B cell (primary cell): ENCODE data around the gene PPP3R2. TPM values are rescaled to one million over a fixed set of nuclear protein-coding genes. Genes with fewer than 3 reads are reported as not detected.

Experiments used
- ATAC-seq: fragments of 200-7000 bp; cut with Tn5 transposase; one replicate; pipeline ENCODE4 v1.10.0; 2021; ENCODE audit warnings: low read depth, mild to moderate bottlenecking, moderate number of reproducible peaks, moderate library complexity
- CTCF ChIA-PET: fragments of 350-600 bp; sonication (Branson Sonifier 250); formaldehyde crosslinking; loops from one replicate; lab custom pipeline; 2021; ENCODE audit warnings: antibody characterized with exemption, inconsistent platforms; lab: Charles Lee
- POLR2A ChIA-PET: fragments of 350-600 bp; sonication (Branson Sonifier 250); formaldehyde crosslinking; loops from one replicate; lab custom pipeline; 2021; ENCODE audit warnings: antibody characterized with exemption; lab: Charles Lee
- DNase-seq: peaks from one replicate; pipeline ENCODE4 v3.0.0; 2013
- H2AFZ ChIP-seq: 2 replicates; pipeline ENCODE4 v1.6.1; 2012; ENCODE audit warnings: mild to moderate bottlenecking, low read depth, low read length; ENCODE audit not compliant: insufficient read depth, poor library complexity, severe bottlenecking
- H3K27ac ChIP-seq, 2 donors: 1 replicate in 1 of 2; 2 replicates in 1 of 2; pipeline ENCODE4 v1.5.1; 2012 to 2013; ENCODE audit warnings: low read length in 2 of 2, mild to moderate bottlenecking in 2 of 2, moderate library complexity in 1 of 2
- H3K27me3 ChIP-seq, 4 experiments: fragments of 200-600 bp in 1 of 4; sonication (generic) in 1 of 4; replicated peaks in 1 of 4; 1 replicate in 2 of 4; 2 replicates in 2 of 4; pipeline versions ENCODE4 v1.6.1 to v1.7.0; 2013 to 2016; ENCODE audit warnings: low read length in 3 of 4, mild to moderate bottlenecking in 2 of 4, mixed read lengths in 1 of 4, moderate library complexity in 1 of 4; ENCODE audit not compliant: insufficient read depth in 4 of 4, control insufficient read depth in 3 of 4; ENCODE audit errors: control extremely low read depth in 1 of 4
- H3K36me3 ChIP-seq, 2 experiments: replicated peaks in 1 of 2; 1 replicate in 1 of 2; 2 replicates in 1 of 2; pipeline versions ENCODE4 v1.6.1 to v1.7.1; 2013; ENCODE audit warnings: low read length in 1 of 2; ENCODE audit not compliant: insufficient read depth in 2 of 2, control insufficient read depth in 1 of 2; ENCODE audit errors: control extremely low read depth in 1 of 2, extremely low read depth in 1 of 2
- H3K4me1 ChIP-seq, 2 donors: fragments of 200-600 bp in 1 of 2; sonication (generic) in 1 of 2; 1 replicate in 1 of 2; 2 replicates in 1 of 2; pipeline versions ENCODE4 v1.5.1 to v1.6.1; 2013 to 2017; ENCODE audit warnings: low read length in 2 of 2; ENCODE audit not compliant: control insufficient read depth in 2 of 2, insufficient read depth in 2 of 2
- H3K4me2 ChIP-seq: replicated peaks from 2 replicates; pipeline ENCODE3; 2012; ENCODE audit warnings: mild to moderate bottlenecking, low read depth, low read length; ENCODE audit not compliant: poor library complexity, severe bottlenecking
- H3K4me3 ChIP-seq, 5 experiments: fragments of 200-600 bp in 1 of 5; sonication (generic) in 1 of 5; 1 replicate in 3 of 5; 2 replicates in 2 of 5; pipeline versions ENCODE4 v1.5.1 to v1.7.0; 2011 to 2016; ENCODE audit warnings: low read length in 4 of 5, mild to moderate bottlenecking in 4 of 5, low read depth in 2 of 5, control low read depth in 1 of 5, moderate library complexity in 1 of 5; ENCODE audit not compliant: insufficient read depth in 1 of 5; ENCODE audit errors: control extremely low read depth in 1 of 5, extremely low read depth in 1 of 5
- H3K79me2 ChIP-seq: fragments of 200-600 bp; sonication (generic); one replicate; pipeline ENCODE4 v1.6.0; 2016; ENCODE audit warnings: low read length; ENCODE audit not compliant: control insufficient read depth, insufficient read depth
- H3K9ac ChIP-seq: fragments of 200-600 bp; sonication (generic); 2 replicates; pipeline ENCODE4 v1.6.1; 2017; ENCODE audit warnings: mild to moderate bottlenecking, low read length, moderate library complexity
- H3K9me3 ChIP-seq, 3 donors: one replicate each; pipeline versions ENCODE4 v1.6.1 to v1.7.1; 2013; ENCODE audit warnings: low read length in 2 of 3; ENCODE audit not compliant: control insufficient read depth in 2 of 3, insufficient read depth in 1 of 3; ENCODE audit errors: control extremely low read depth in 1 of 3
- H4K20me1 ChIP-seq: 2 replicates; pipeline ENCODE4 v1.6.0; 2012; ENCODE audit warnings: mild to moderate bottlenecking, low read length; ENCODE audit not compliant: insufficient read depth, control insufficient read depth, poor library complexity, severe bottlenecking
- H3K27ac Mint-ChIP-seq: one replicate; pipeline ENCODE4 v1.8.0; 2021; ENCODE audit warnings: mixed read lengths
- H3K27me3 Mint-ChIP-seq: one replicate; pipeline ENCODE4 v1.8.0; 2021; ENCODE audit warnings: mixed read lengths
- H3K4me1 Mint-ChIP-seq: one replicate; pipeline ENCODE4 v1.8.0; 2021; ENCODE audit warnings: mixed read lengths
- H3K4me3 Mint-ChIP-seq: one replicate; pipeline ENCODE4 v1.8.0; 2021; ENCODE audit warnings: mixed read lengths
- H3K9me3 Mint-ChIP-seq: one replicate; pipeline ENCODE4 v1.8.0; 2022; ENCODE audit warnings: mixed read lengths; ENCODE audit not compliant: insufficient read depth
- CTCF ChIP-seq: fragments of 200-600 bp; IDR thresholded peaks from one replicate; pipeline ENCODE4 v1.8.0; 2022; ENCODE audit warnings: antibody characterized with exemption, mild to moderate bottlenecking
- EZH2 ChIP-seq: IDR thresholded peaks from 2 replicates; pipeline ENCODE4 v1.6.1; 2012; ENCODE audit warnings: borderline replicate concordance, low read depth, mild to moderate bottlenecking, moderate library complexity, low read length; ENCODE audit not compliant: insufficient read depth, poor library complexity, severe bottlenecking
- WGBS: methylation state at CpG from one replicate; pipeline ENCODE4 v1.1.5; 2013; ENCODE audit warnings: missing lambda C conversion rate; ENCODE audit not compliant: insufficient coverage; 5-methylcytosine and 5-hydroxymethylcytosine counted together
- intact Hi-C: fragments of 100-400 bp; cut with micrococcal nuclease; formaldehyde crosslinking; loops from one replicate; pipeline ENCODE4 v1.10.0; 2022
- polyA plus RNA-seq: library from polyadenylated mRNA; depleted of rRNA; stranded (reverse); fragments of >200 nt; gene quantifications from 2 replicates; pipeline ENCODE4 v1.2.3, GENCODE V29; 2012
- total RNA-seq, 2 donors: library from RNA; stranded (reverse); fragments of 120-200 nt in 1 of 2; gene quantifications; 1 replicate in 1 of 2; 2 replicates in 1 of 2; pipeline versions ENCODE4 v1.2.3 to v1.2.4, GENCODE V29; 2013 to 2022

PPP3R2 gene
- total and polyA plus RNA-seq, 2 donors (not counting 1 experiment from before 2014, with no cell fraction given): not detected

GRCh38 chr9:101629636-101630035 is 34.9 kb upstream of the PPP3R2 start:
- ATAC-seq (no peak), DNase-seq (no peak)
- Mint-ChIP-seq H3K4me1 (no peaks in the 10 kb centered on the region), H3K27me3 (peaks cover 4% of the 10 kb centered on the region), H3K4me3 (no peak overlapping the region), H3K9me3 (no peaks in the 10 kb centered on the region), H3K27ac (no peak overlapping the region)
- no peak overlapping the region for H3K27ac ChIP-seq
- no peak overlapping the region for H3K4me3 ChIP-seq
- intact Hi-C loops: no loop called here
- ChIA-PET POLR2A (no interaction called here), CTCF (no interaction called here)
- H3K9me3 ChIP-seq: no peaks in the 10 kb centered on the region
- WGBS: 89% methylated on average over 2 of the region's 5 CpGs
- no peaks in the 10 kb centered on the region for H3K4me1 ChIP-seq
- no peaks in the 10 kb centered on the region for H4K20me1 ChIP-seq
- H3K4me2 ChIP-seq: no peak overlapping the region
- H3K36me3 ChIP-seq: no peaks in the 10 kb centered on the region
- no peak overlapping the region for H3K9ac ChIP-seq
- no peaks in the 10 kb centered on the region for H3K79me2 ChIP-seq
- TF ChIP-seq CTCF (no peak), EZH2 (no peak)
- H3K27me3 ChIP-seq: no peaks in the 10 kb centered on the region
- H2AFZ ChIP-seq: no peak overlapping the region

GRCh38 chr9:101628173-101628572 is 33.4 kb upstream of the PPP3R2 start:
- DNase-seq (no peak), ATAC-seq (no peak)
- peaks cover 4% of the 10 kb centered on the region for H3K27me3 Mint-ChIP-seq
- H2AFZ ChIP-seq: no peak overlapping the region
- CTCF ChIA-PET: no interaction called here
- no peaks in the 10 kb centered on the region for H3K79me2 ChIP-seq
- no peaks in the 10 kb centered on the region for H3K9me3 Mint-ChIP-seq
- H3K27ac Mint-ChIP-seq: no peak overlapping the region
- no peaks in the 10 kb centered on the region for H3K36me3 ChIP-seq
- H3K4me3 ChIP-seq: no peak overlapping the region
- no peak overlapping the region for H3K4me3 Mint-ChIP-seq
- no peaks in the 10 kb centered on the region for H3K9me3 ChIP-seq
- H3K4me1 Mint-ChIP-seq: no peaks in the 10 kb centered on the region
- H3K9ac ChIP-seq: no peak overlapping the region
- WGBS: 100% methylated on average over 1 of the region's 4 CpGs
- H4K20me1 ChIP-seq: no peaks in the 10 kb centered on the region
- intact Hi-C loops: no loop called here
- POLR2A ChIA-PET: no interaction called here
- no peaks in the 10 kb centered on the region for H3K27me3 ChIP-seq
- TF ChIP-seq CTCF (no peak), EZH2 (no peak)
- no peaks in the 10 kb centered on the region for H3K4me1 ChIP-seq
- H3K27ac ChIP-seq: no peak overlapping the region
- H3K4me2 ChIP-seq: no peak overlapping the region
